Stimulated activated CD8-positive, alpha-beta memory T cell treated with anti-CD3 and anti-CD28 coated beads, Interleukin-4, amount 100 ng/mL, for 48 hours (primary cell): ENCODE data around the gene TAF6L.
"Not testable (repeated sequence)": the region's sequence is repeated elsewhere in the genome, so short reads cannot be mapped to it uniquely, and the experiment has no call there.

Source experiments
- DNase-seq: peaks from one replicate; pipeline ENCODE4 v3.0.0-alpha.2; 2020

The TAF6L gene, protein sequence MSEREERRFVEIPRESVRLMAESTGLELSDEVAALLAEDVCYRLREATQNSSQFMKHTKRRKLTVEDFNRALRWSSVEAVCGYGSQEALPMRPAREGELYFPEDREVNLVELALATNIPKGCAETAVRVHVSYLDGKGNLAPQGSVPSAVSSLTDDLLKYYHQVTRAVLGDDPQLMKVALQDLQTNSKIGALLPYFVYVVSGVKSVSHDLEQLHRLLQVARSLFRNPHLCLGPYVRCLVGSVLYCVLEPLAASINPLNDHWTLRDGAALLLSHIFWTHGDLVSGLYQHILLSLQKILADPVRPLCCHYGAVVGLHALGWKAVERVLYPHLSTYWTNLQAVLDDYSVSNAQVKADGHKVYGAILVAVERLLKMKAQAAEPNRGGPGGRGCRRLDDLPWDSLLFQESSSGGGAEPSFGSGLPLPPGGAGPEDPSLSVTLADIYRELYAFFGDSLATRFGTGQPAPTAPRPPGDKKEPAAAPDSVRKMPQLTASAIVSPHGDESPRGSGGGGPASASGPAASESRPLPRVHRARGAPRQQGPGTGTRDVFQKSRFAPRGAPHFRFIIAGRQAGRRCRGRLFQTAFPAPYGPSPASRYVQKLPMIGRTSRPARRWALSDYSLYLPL

DNA sequence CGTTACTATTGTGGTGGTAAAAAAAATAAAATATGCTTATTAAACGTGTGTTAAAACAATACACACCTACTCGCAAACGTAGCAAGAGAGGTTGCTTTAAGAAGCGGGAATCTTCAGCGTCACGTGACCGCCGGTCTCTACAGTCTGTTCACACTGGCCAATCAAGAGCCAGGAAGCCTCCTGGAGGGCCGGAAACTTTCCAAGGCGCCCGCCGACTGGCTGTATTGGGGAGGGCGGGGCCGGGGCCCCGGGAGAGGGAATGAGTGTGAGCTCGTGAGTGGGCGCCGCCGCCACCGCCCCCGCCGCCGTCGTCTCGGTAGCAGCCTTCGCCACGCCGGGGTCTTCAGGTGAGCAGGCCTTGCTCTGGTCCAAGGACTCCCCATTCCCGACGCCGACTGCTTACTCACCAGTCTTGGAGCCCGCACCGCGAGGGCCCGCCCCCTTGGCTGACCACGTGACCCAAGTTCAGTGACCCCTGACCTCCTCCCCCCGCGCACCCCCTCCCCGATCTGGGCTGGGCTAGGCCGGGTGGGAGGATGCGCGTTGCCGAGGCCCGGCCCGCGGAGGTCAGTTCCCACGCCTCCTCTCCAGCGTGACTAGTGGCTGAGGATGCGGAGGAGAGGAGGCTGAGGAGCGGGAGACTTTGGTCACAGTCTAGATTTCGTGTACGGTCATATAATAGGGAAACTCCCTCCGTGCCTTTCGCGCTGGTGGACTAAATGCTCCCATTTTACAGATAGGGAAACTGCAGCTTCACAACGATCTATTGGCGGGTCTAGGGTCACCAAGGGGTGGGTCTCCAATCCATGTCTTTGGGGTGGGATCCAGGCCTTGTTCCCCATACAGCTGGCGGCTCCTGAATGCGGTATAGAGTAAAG lies at the start of gene TAF6L:
Gene TAF6L, plus strand, starts transcription at position 253 of the 878 bp plus-strand sequence. CDS start 4,388 bp downstream, outside the sequence.
- DNase-seq, result peak; percentile 98

DNA sequence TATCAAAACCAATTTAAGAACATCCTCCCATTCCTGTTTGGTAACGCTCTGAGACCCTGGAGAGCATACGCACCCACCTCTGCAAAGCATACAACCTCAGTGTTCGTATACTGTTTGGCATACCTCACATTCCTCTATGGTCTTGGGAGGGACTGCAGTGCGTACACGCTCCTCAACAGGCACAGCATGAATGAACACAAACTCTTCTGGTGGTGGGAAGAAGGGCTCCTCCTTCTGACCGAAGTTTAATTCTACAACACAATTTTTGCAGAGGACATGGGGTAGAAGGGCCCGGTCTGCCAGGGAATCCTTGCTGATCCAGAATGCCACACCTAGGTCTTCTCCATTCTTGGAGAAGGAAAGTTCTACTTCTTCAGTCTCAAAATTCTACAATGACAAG lies 49.2 kb upstream of the TAF6L start:
- no peak for DNase-seq

DNA sequence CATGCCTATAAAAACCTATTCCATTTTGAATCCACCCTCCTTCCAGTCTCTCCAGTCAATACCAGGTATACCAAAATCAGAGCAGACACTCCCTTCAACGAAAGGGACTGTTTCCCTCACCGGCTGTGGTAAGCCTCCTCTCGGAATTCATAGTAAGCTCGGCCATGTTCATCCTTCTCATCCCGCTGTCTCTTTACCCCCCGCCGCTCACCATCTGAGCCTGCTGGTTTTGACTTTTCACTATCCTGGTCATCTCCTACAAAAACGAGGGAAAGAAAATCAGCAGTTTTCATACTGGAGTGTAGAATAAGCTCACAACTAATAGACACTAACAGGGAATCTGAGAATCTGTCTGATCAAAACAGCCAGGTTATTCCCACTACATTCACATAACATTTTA lies 47.0 kb upstream of the TAF6L start:
- no peak for DNase-seq

DNA sequence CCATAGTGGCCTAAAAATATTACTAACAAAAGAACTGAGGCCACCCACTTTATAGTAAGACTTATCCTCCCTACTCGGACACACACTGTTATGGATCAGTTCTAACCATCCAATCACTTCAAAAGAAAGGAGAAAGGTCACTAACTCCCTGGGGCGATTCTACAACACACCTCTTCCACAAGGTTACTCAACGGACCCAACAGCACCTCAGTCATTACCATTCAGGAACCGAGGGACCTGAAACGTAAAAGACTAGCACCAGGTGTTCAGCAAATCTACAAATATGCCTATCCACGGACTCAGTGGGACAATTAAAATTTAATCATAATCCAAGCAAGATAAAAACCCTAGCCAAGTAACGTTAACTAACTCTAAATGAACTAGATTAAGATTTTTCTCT lies 45.5 kb upstream of the TAF6L start:
- no peak for DNase-seq

DNA sequence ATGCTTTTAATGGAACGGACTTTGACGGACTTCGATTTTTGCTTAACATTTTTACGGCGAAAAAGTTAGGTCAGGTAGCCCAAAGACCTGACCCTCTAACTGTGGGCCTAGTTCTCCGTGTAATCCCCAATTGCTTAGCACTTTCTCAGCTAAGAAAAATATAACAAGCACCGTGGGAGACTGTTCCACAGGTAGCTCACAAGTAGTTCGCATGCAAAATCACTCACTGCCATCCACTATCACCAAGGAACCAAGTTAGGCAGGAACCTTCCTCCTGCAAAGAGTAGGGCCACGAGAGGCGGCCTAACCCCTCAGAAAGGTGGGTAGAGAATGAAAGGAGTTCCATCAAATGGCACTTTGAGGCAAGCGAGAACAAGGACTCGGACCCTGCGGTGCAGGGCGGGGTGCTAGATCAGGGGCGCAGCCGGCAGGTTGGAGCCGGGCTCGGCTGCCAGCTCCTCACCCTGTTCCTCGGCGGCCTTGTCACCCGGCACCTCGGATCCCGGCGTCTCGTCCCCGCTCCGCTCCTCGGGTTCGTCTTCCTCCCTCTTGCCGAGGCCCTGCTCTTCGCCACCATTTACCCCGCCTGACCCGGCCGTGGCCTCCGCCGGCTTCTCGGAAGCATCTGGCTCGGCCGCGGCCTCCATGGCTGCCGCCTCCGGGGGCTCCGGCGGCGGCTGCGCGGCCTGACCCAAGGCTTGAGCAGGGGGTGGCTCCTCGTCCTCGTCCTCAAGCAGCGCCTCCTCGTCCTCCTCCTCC lies 44.9 kb upstream of the TAF6L start:
- DNase-seq, result peak; percentile 42

DNA sequence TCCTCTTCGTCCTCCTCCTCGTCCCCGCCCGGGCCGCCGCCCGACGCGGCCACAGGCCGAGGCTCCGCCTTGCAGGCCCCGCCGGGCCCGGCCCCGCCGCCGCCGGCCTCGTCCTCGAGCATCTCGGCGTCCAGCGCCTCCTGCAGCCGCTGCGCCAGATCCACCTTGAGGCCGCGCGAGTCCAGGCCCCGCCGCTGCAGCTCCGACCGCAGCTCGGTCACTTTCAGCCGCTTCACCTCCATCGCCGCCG lies 44.4 kb upstream of the TAF6L start:
- DNase-seq, result no peak

DNA sequence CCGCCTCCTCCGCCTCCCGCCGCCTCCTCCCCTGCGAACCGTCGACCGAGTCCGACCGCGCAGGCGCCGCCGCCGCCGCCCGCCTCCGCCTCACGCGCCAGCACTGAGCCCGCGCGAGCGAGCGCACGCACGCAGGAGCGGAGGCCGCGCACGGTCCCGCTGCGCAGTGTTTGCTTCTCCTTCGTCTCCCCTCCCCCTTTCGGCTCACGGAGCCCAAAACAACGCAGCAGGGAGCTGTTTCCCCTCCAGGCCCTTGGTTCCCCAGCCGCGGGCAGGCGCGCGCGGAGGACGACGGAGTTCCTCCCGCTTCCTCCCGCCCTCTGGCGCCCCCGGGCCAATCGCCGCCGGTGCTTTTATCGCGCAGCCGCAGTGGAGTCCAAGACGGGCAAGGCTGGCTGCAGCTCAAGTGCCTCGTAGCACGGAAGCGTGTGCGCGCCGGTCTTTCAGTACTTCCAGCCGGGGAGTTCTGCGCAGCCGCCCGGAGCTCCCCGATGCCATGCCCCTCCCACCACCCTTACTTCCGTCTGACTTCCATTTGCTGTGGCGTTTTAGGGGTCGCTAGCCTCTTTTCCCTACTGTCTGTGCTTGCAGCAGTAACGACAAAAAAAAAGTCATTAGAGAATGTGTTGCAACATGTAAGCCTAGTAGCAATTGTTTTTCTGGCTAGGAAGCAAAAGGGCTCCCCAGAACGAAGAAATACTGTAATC lies 43.9 kb upstream of the TAF6L start, which contains the start of gene HNRNPUL2:
Gene HNRNPUL2, minus strand, starts transcription at position 293 of the 707 bp plus-strand sequence. CDS start 301 bp downstream, outside the sequence.
- DNase-seq, result peak; percentile 98

DNA sequence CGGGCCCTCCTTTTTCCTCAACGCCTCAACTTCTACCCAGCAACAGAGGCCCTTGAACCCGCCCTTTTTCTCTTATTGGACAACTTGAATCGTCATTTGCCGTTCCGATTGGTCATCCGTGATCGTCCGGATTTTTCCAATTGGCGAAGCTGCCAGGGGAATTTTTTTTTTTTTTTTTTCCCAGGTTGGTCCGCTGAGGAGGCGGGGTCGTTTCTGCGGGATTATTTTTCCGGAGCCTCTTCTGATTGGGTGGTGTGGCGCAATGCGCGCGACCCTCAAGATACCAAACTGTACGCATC lies 43.4 kb upstream of the TAF6L start:
- peak; percentile 83 for DNase-seq

DNA sequence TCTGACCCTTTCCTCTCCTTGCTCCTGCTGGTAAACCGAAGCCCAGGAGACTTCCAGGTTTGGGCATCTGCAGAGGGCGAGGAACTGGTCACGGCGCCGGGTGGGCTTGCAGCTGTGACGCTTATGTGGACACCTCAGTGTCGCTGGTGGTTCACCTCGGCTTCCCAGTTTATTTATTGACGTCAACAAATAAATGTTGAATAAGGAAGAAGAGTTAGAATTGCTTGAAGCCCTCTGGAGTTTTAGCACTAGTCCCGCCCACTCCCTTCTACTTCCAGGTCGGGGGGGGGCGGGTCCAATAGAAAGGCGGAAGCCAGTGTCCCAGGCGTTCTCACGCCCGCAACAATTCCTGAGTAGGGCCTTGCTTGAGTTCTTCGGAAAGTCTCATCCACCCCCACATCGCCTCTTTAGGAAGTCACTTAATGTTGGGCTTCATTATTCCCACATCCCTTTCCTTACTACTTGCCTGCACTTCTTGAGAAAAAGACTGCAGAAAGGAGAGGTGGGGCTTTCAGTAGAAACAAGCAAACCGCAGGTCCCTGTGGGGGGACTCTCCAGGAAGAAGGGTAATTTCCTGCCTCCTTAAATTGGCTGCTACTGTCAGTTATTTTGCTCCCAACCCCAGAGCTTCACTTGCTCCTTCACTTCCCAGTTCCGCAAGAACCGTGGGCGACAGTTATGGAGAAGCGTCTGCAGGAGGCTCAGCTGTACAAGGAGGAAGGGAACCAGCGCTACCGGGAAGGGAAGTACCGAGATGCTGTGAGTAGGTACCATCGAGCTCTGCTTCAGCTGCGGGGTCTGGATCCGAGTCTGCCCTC lies 42.8 kb upstream of the TAF6L start, which contains the start of gene TTC9C:
Gene TTC9C, plus strand, starts transcription at position 316 of the 818 bp plus-strand sequence. Its CDS starts 363 bp downstream, at position 679.
- DNase-seq, result peak; percentile 84

DNA sequence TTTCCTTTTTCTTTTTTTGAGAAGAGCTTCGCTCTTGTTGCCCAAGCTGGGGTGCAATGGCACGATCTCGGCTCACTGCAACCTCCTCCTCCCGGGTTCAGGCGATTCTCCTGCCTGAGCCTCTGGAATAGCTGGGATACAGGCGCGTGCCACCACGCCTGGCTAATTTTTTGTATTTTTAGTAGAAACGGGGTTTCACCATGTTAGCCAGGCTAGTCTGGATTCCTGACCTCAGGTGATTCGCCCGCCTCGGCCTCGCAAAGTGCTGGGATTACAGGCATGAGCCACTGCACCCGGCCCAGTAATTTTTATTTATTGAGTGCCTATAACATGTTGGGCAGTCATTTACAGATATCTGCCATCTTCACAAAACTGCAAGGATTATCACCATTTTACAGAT lies 41.1 kb upstream of the TAF6L start:
- DNase-seq, result not testable (repeated sequence)

DNA sequence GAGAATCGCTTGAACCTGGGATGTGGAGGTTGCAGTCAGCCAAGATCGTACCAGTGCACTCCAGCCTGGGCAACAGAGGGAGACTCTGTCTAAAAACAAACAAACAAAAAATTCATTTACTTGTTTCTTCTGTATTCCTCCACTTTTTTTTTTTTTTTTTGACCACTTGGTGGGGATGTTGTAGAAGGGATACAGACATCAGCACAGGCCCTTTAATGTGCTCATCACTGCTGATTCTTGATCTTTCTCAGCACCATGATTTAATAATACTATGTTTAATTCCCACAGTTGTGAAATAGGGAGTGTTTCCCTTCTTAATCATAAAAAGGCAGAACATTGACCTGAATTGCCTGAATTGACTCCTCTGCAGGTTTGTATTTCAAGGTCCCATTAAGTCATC lies 38.4 kb upstream of the TAF6L start:
- no peak for DNase-seq

DNA sequence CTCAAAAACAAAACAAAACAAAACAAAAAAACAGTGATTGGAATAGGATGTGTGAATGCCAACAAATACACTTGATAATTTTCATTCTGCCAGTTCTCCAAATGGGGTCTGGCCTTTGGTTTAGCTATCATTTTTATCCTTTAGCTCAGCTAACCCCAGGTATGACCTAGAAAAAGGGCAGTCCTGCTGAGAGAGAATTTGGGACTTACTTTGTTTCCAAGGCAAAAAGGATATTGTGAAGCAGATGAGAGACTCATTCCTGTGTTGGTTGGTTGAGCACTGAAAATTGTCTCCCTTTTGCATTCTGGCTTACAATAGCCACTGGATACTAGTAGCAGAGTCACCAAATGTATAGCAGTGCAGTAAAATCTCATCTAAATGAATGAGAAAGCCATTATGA lies 34.0 kb upstream of the TAF6L start:
- DNase-seq, result no peak

DNA sequence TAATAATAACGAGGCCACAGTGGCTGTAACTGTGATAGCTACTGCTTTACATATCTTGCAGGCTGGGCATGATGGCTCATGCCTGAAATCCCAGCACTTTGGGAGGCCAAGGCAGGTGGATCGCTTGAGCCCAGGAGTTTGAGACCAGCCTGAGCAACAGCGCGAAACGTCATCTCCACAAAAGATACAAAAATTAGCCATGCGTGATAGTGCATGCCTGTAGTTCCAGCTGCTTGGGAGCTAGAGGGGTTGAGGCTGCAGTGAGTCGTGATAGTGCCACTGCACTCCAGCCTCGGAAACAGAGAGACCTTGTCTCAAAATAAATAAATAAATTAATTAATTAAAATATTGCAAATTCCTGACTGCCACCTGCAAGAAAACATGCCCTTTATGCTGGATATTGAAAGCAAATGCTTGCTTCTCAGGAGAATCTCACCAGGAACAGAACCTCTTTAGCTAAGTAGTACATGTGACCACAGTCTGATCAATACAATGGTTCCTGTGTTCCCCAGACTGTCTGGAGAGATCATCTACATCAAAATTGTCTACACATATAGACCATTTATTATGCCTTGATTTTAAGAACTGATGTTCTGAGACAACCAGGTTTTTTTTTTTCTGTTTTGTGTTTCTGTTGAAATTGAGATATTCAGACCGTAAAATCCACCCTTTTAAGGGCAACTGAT lies 23.6 kb upstream of the TAF6L start:
- no peak for DNase-seq

DNA sequence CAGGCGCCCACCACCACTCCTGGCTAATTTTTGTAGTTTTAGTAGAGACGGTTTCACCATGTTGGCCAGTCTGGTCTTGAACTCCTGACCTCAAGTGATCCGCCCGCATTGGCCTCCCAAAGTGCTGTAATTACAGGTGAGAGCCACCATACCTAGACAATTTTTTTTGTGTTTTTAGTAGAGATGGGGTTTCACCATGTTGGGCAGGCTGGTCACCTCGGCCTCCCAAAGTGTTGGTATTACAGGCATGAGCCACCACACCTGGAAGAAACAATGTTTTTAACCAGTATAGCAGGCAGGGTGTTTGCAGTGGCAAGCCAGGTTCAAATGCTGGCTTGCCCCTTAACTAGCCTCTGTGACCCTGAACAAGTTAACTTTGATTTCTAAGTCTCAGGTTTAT lies 21.3 kb upstream of the TAF6L start:
- not testable (repeated sequence) for DNase-seq

DNA sequence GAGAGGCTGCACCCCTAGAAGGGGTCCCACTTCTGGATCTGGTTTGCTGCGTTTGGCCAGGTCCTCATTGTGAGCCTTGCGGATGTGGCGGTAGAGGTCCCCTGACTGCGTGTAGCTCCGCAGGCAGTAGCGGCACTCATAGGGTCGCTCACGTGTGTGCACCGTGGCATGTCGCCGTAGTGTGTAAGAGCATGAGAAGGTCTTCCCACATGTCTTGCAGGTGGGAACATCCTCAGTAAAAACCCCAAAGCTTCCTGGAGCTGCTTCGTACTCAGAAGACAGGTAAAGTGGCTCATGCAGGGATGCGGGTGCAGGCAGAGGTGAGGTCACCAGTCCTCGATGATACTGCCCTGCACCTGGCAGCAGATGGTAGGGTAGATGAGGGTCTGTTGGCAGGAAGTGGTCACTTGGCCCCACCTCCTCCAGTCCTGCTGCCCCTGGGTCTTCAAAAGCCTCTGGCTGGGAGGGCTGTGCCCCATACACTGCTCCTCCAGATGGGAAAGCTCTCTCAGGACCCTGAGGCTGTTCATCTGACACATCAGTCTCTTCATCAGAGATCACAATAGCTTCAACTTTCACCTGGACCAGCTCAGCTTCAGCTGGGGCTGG lies 18.9 kb upstream of the TAF6L start:
- no peak for DNase-seq

DNA sequence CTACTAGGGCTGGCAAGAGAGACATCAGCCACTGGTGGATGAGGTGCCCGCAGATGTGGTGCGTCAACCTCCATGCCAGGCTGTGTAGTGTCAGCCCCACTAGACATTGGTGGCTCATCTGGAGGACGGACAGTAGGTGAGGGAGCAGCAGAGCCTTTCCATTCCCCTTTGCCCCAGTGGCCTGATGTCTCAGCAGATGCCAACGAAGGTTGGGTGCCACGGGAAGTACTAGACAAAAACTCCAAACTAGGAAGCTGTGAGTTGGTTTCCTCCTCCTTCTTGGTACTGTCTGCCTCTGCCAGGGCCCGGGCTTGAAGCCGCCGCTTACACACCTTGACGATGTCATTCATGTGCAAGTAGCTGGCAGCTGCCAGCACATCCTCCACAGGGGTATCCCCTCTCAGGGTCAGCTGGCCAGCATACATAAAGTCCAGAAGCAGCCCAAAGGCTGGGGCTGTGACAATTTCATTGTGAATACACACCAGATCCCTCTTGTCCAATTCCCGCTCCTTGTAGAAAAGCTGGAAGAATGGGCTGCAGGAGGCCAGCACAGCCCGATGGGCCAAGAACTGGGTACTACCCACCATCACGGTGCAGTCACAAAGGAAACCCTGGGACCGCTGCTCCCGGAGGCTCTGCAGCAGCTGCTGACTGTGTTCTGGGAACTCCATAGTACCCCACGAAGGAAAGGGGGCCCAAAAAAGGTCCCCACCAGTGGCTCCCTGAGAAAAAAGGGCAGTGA lies 18.0 kb upstream of the TAF6L start:
- no peak for DNase-seq

DNA sequence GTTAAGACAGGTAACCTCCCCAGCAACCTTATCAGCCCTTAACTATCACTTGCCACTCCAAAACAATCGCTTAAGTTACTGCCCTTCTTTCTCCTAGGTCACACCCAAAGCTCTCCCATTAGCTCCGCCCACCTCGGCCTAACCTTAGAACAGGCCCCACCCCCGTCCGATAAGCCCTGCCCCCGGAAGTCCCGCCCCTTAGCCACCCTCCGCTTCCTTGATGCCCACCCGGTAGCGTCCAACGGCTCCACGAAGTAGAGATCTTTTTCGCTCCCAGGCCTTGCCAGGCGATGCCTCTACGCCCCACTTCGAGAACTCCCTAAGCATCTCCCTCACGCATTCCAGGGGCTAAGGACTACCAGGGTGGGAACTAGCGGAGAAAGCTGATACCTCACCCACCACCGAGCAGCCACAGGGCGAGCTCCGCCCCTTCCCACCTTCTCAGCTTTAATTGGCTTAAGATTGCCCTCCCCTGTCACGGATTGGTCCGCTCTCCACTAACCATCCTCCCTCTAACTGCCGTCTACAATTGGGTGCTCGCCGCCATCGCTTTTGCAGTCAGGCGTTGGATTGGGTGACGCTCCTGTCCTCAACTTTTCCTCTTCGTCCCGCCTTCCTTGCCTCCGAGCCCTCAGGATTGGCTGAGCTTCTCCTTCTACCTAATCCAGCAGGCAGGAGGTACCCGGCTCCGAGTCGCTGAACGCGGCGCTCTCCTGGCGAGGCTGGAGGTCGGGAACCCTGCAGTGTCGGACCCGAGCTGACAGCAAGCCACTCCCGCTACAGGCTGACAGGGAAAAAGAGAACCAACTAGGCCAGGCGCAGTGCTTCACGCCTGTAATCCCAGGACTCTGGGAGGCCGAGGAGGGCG lies 17.2 kb upstream of the TAF6L start, which contains the start of gene ZBTB3:
Gene ZBTB3, minus strand, starts transcription at position 425 of the 868 bp plus-strand sequence. CDS start 496 bp downstream, outside the sequence.
- DNase-seq, result peak; percentile 97

DNA sequence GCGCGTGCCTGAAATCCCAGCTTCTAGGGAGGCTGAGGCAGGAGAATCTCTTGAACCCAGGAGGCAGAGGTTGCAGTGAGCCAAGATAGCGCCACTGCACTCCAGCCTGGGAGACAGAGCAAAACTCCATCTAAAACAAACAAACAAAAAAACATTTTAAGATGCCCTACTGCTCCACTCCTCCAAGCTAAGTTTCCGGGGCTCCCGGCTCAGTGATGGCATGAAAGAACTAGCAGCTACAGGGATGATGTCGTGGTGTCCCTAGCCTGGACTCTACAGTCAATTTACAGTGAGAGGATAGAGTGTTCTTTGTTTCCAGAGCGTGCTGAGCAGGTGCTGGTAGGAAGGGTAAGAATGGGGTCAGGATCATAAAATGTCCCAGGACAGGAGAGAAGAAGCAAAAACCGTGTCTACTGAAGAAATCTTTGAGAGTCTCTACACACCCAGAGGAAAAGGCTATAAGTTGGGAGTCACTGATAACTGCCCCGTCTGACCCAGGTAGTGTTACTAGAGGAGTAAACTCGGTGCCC lies 16.0 kb upstream of the TAF6L start:
- DNase-seq, result no peak
